Mesothelial cell of epicardium (in vitro differentiated cells): ENCODE data around the gene ZCCHC14. TPM values are rescaled to one million over a fixed set of nuclear protein-coding genes. Genes with fewer than 3 reads are reported as not detected.
A peak's percentile ranks its signal among the peaks of the same experiment; 100 is the strongest.
"Not testable (repeated sequence)": the region's sequence is repeated elsewhere in the genome, so short reads cannot be mapped to it uniquely, and the experiment has no call there.

ENCODE experiments used
- DNase-seq, 2 experiments: peaks; one replicate each; pipeline ENCODE4 v3.0.0; 2021; ENCODE audit warnings: low spot score in 2 of 2; ENCODE audit not compliant: unreplicated experiment in 2 of 2
- H3K27ac Mint-ChIP-seq: 2 replicates; pipeline ENCODE4 v1.8.0; 2021; ENCODE audit warnings: mixed read lengths
- H3K27me3 Mint-ChIP-seq: 2 replicates; pipeline ENCODE4 v1.8.0; 2021; ENCODE audit warnings: low read depth, mixed read lengths
- H3K36me3 Mint-ChIP-seq: 2 replicates; pipeline ENCODE4 v1.8.0; 2021; ENCODE audit warnings: mixed read lengths
- H3K4me1 Mint-ChIP-seq: 2 replicates; pipeline ENCODE4 v1.8.0; 2021; ENCODE audit warnings: mixed read lengths
- H3K4me3 Mint-ChIP-seq: 2 replicates; pipeline ENCODE4 v1.8.0; 2021; ENCODE audit warnings: mild to moderate bottlenecking, moderate library complexity, mixed read lengths
- H3K9me3 Mint-ChIP-seq: 2 replicates; pipeline ENCODE4 v1.8.0; 2021; ENCODE audit warnings: mixed read lengths
- total RNA-seq: library from RNA; stranded (reverse); gene quantifications from 3 replicates; pipeline ENCODE4 v1.2.1, GENCODE V29; 2021
- TF ChIP-seq, protein P1 (sequence below): fragments of 200-600 bp; sonication (generic); IDR thresholded peaks from one replicate; pipeline ENCODE4 v1.5.0; 2021; ENCODE audit warnings: antibody characterized with exemption; ENCODE audit not compliant: unreplicated experiment

The ZCCHC14 gene
- total RNA-seq, 1 donor from 2014 or later: 37.3 TPM

DNA sequence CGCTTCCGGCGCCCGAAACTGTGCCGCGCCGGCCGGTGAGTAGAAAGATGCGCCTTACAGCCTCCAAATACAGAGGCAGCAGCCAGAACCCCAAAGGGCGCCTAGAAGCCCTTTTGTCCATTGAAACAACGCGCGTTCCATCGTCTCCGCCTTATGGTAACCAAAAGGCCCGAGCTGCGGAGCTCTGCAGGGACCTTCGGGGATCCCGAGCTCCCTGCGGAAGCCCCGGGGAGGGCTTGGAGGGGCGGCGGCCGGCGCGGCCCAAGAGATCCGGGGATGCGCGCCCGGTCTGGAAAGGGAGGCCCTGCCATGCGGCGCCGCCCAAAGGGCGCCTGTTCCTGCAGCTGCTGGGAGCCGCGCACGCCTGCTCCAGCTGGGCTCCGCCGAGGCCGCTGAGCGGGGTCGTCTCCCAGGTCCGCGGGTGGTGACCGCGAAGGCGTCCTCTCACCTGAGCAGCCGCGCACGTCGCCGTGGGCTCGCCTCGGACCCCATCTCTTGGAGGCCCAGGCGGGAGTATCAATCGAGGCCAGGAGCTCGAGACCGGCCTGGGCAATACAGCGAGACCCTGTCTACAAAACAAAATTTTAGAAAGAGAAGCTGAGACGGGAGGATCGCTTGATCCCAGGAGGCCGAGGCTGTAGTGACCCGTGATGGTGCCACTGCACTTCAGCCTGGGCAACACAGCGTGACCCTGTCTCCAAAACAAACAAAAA is 108.5 kb downstream of the ZCCHC14 start:
- TF ChIP-seq, protein P1, sequence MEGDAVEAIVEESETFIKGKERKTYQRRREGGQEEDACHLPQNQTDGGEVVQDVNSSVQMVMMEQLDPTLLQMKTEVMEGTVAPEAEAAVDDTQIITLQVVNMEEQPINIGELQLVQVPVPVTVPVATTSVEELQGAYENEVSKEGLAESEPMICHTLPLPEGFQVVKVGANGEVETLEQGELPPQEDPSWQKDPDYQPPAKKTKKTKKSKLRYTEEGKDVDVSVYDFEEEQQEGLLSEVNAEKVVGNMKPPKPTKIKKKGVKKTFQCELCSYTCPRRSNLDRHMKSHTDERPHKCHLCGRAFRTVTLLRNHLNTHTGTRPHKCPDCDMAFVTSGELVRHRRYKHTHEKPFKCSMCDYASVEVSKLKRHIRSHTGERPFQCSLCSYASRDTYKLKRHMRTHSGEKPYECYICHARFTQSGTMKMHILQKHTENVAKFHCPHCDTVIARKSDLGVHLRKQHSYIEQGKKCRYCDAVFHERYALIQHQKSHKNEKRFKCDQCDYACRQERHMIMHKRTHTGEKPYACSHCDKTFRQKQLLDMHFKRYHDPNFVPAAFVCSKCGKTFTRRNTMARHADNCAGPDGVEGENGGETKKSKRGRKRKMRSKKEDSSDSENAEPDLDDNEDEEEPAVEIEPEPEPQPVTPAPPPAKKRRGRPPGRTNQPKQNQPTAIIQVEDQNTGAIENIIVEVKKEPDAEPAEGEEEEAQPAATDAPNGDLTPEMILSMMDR: no peak
- H3K4me1 Mint-ChIP-seq: peaks cover 40% of the 10 kb centered on the region
- H3K9me3 Mint-ChIP-seq: no peaks in the 10 kb centered on the region
- no peaks in the 10 kb centered on the region for H3K36me3 Mint-ChIP-seq
- H3K27ac Mint-ChIP-seq: peak overlapping the region; percentile 98
- peaks cover 2% of the 10 kb centered on the region for H3K27me3 Mint-ChIP-seq
- peak overlapping the region; percentile 83 for H3K4me3 Mint-ChIP-seq
- peak in 1 of 2 experiments; percentile 40 for DNase-seq

DNA sequence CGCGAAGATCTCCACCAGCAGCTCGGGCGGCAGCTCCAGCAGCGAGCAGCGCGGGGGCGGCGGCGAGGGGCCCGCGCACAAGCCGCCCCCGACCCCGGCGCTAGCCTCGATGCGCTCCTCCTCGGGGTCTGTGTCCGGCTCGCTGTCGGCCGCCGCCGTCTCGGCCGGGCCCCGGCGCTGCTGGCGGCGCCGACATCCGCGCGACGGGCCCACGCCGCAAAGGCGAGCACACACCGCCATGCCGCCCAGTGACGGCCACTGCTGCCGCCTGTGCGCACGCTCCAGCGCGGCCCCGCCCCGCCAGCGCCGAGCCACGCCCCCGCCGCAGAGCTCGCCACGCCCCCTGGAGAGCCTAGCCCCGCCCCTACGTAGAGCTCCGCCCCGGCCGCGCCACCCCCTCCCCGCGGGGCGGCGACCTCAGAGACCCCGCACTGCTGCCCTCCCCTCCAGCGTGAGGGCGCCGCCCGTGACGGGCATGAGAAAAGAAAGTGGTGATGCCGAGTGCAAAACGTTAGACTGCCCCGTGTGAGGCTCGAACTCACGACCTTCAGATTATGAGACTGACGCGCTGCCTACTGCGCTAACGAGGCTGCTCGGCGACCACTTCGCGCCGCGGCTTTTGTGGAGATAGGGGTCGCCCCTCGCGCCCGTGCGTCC is 109.2 kb downstream of the ZCCHC14 start, which contains the start of gene FBXO31:
FBXO31 (minus strand) TSS at position 272 of the 657 bp plus-strand sequence; CDS start at position 240, 32 bp downstream.
- peak; percentile 88 to 98 for DNase-seq
- peak within 1 kb of the TSS; percentile 83 for H3K4me3 Mint-ChIP-seq
- H3K4me1 Mint-ChIP-seq: peaks cover 39% of the 10 kb centered on the region
- TF ChIP-seq, protein P1: no peak
- peaks cover 2% of the 10 kb centered on the region for H3K27me3 Mint-ChIP-seq
- no peaks in the 10 kb centered on the region for H3K9me3 Mint-ChIP-seq
- peak within 1 kb of the TSS; percentile 98 for H3K27ac Mint-ChIP-seq
- peaks cover 4% of the 10 kb centered on the region for H3K36me3 Mint-ChIP-seq

DNA sequence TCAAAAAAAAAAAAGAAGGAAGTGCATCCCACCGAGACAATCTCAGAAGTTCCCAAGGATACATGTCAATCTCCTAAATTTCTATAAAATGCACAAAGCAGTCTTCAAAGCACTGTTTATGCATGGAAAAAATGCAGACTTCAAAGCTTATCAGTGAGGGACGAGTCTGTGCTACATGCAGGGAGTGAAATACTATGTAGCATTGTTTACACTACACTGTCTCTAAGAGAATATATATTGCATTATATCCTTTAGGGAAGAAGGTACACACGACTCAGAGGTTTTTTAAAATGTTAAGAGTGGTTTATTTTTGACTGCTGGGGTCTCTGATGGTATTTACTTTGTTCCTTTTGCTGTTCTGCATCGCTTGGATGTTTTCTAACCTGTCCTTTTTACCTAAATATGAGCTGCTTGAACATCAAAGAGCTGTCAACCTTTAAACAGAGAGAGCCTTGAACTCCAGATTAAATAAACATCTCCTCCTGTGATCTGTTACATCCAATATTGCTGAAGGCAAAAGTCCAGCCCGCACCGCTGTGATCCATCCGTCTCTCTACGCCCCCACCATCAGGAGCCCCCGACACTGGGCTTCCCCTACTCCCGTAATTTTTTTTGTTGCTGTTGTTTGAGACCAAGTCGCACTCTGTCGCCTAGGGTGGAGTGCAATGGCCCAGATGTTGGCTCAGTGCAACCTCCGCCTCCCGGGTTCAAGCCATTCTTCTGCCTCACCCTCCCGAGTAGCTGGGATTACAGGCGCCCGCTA is 110.6 kb downstream of the ZCCHC14 start:
- peaks cover 26% of the 10 kb centered on the region for H3K4me1 Mint-ChIP-seq
- TF ChIP-seq, protein P1: no peak
- H3K36me3 Mint-ChIP-seq: peaks cover 4% of the 10 kb centered on the region
- H3K4me3 Mint-ChIP-seq: peak overlapping the region; percentile 81
- no peak for DNase-seq
- no peaks in the 10 kb centered on the region for H3K9me3 Mint-ChIP-seq
- H3K27me3 Mint-ChIP-seq: peaks cover 2% of the 10 kb centered on the region
- peak overlapping the region; percentile 81 for H3K27ac Mint-ChIP-seq

DNA sequence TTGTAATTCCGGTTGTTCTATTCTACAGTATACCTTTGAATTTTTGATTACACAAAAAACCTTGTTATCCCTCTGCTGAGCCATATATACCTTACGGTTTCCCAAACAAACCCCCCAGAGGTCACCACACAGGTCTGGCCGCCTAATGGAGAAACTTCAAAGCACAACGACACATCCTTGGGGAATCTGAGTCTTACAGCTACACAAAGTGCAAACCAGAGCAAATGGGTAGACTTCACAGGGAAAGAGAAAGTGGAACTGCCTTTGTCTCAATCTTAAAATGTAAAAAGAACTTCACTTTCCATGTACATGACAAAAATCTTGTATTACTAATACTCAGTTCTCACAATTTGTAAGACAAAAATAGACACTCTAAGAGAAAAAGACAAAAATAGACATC is 111.9 kb downstream of the ZCCHC14 start:
- H3K9me3 Mint-ChIP-seq: no peaks in the 10 kb centered on the region
- H3K27me3 Mint-ChIP-seq: peaks cover 2% of the 10 kb centered on the region
- DNase-seq: no peak
- H3K4me1 Mint-ChIP-seq: peaks cover 24% of the 10 kb centered on the region
- TF ChIP-seq, protein P1: no peak
- peaks cover 4% of the 10 kb centered on the region for H3K36me3 Mint-ChIP-seq
- H3K27ac Mint-ChIP-seq: peak overlapping the region; percentile 81
- peak overlapping the region; percentile 81 for H3K4me3 Mint-ChIP-seq

DNA sequence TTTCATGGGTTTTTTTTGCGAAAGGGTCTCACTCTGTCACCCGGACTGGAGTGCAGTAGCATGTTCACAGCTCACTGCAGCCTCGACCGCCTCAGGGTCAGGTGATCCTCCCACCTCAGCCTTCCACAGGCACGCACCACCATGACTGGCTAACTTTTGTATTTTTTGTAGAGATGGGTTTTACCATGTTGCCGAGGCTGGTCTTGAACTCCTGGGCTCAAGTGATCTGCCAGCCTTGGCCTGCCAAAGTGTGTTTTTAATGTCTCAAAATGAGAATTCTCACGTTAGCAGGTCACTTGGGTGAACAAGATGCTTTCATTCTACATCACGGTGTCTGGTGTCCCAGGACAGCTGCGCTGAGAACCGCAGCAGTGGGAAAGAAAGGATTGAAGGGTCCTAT is 112.4 kb downstream of the ZCCHC14 start:
- TF ChIP-seq, protein P1: no peak
- H3K27ac Mint-ChIP-seq: peak overlapping the region; percentile 81
- no peaks in the 10 kb centered on the region for H3K9me3 Mint-ChIP-seq
- H3K36me3 Mint-ChIP-seq: peaks cover 4% of the 10 kb centered on the region
- H3K4me1 Mint-ChIP-seq: peaks cover 24% of the 10 kb centered on the region
- peaks cover 2% of the 10 kb centered on the region for H3K27me3 Mint-ChIP-seq
- H3K4me3 Mint-ChIP-seq: no peak overlapping the region
- no peak for DNase-seq

DNA sequence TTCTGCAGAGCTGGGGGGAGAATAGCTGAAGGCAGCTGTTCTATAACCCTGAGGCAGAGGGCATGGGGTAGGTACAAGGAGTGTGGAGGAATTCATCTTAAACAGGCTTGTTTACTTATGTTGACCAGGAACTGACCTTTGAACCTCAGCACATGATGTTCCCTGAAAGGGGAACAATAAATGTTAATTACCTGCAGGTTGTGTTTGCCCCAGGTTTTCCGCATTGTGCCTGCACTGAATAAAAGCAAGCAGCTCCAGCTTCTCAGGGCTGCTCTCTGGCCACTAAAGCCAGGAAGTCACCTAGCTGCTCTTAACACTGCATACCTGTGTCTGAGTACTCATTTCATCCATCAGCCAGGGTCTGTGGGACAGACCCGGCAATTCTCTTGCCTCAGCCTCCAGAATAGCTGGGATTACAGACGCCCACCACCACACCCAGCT is 113.5 kb downstream of the ZCCHC14 start:
- not testable (repeated sequence) for H3K27me3 Mint-ChIP-seq, H3K4me3 Mint-ChIP-seq, DNase-seq, H3K9me3 Mint-ChIP-seq, H3K27ac Mint-ChIP-seq, H3K36me3 Mint-ChIP-seq
- H3K4me1 Mint-ChIP-seq: peaks cover 24% of the 10 kb centered on the region
